Endodermal cell (in vitro differentiated cells): ENCODE data around the gene ITGA5. TPM values are rescaled to one million over a fixed set of nuclear protein-coding genes. Genes with fewer than 3 reads are reported as not detected.

Experiments used
- DNase-seq: peaks from one replicate; pipeline ENCODE4 v3.0.0-alpha.2; 2017
- H3K27ac ChIP-seq: 2 replicates; pipeline ENCODE4 v1.5.1; 2013; ENCODE audit warnings: mild to moderate bottlenecking, low read depth, low read length, moderate library complexity
- H3K27me3 ChIP-seq: 2 replicates; pipeline ENCODE4 v1.6.1; 2013; ENCODE audit warnings: mild to moderate bottlenecking, low read length, moderate library complexity; ENCODE audit not compliant: insufficient read depth, control insufficient read depth, poor library complexity, severe bottlenecking
- H3K36me3 ChIP-seq: 2 replicates; pipeline ENCODE4 v1.7.0; 2013; ENCODE audit warnings: mild to moderate bottlenecking, low read length, moderate library complexity; ENCODE audit not compliant: control insufficient read depth, insufficient read depth
- H3K4me1 ChIP-seq: one replicate; pipeline ENCODE4 v1.7.0; 2013; ENCODE audit warnings: low read length; ENCODE audit not compliant: control insufficient read depth, insufficient read depth
- H3K4me3 ChIP-seq: 2 replicates; pipeline ENCODE4 v1.5.1; 2013; ENCODE audit warnings: mild to moderate bottlenecking, low read length, moderate library complexity
- H3K9ac ChIP-seq: 2 replicates; pipeline ENCODE4 v1.6.1; 2013; ENCODE audit warnings: mild to moderate bottlenecking, low read length, moderate library complexity; ENCODE audit not compliant: poor library complexity, severe bottlenecking; ENCODE audit errors: extremely low read depth
- H3K9me3 ChIP-seq: 2 replicates; pipeline ENCODE4 v1.6.1; 2013; ENCODE audit warnings: mild to moderate bottlenecking, low read length, moderate library complexity; ENCODE audit not compliant: control insufficient read depth
- H3K27ac Mint-ChIP-seq: 2 replicates; pipeline ENCODE4 v1.8.0; 2020; ENCODE audit warnings: mixed read lengths
- H3K27me3 Mint-ChIP-seq: 2 replicates; pipeline ENCODE4 v1.8.0; 2021; ENCODE audit warnings: mild to moderate bottlenecking, mixed read lengths; ENCODE audit not compliant: insufficient read depth
- H3K36me3 Mint-ChIP-seq: 2 replicates; pipeline ENCODE4 v1.8.0; 2020; ENCODE audit warnings: low read depth, mixed read lengths
- H3K4me1 Mint-ChIP-seq: 2 replicates; pipeline ENCODE4 v1.8.0; 2020; ENCODE audit warnings: mixed read lengths
- H3K4me3 Mint-ChIP-seq: 2 replicates; pipeline ENCODE4 v1.8.0; 2020; ENCODE audit warnings: mild to moderate bottlenecking, moderate library complexity, mixed read lengths
- H3K9me3 Mint-ChIP-seq: 2 replicates; pipeline ENCODE4 v1.8.0; 2020; ENCODE audit warnings: mild to moderate bottlenecking, mixed read lengths
- WGBS, 2 experiments: methylation state at CpG; one replicate each; pipeline versions ENCODE4 v1.1.5 to v1.1.7; 2013; ENCODE audit warnings: missing lambda C conversion rate in 2 of 2, mixed read lengths in 1 of 2; ENCODE audit not compliant: insufficient coverage in 1 of 2, insufficient read length in 1 of 2; 5-methylcytosine and 5-hydroxymethylcytosine counted together
- total RNA-seq, 2 donors: library from RNA; stranded (reverse); fragmentation: NEBNext Ultra II Directional in 1 of 2; extraction: Animal tissue kit (Norgen Biotek cat#: 25700) in 1 of 2; gene quantifications; 2 replicates in 1 of 2; 3 replicates in 1 of 2; pipeline ENCODE4 v1.2.1, GENCODE V29; 2021
- TF ChIP-seq, protein P1 (sequence below): fragments of 200-600 bp; sonication (generic); conservative IDR thresholded peaks from 2 replicates; pipeline ENCODE4 v1.5.0; 2021; ENCODE audit warnings: antibody characterized with exemption, mild to moderate bottlenecking

Gene ITGA5
- total RNA-seq, 2 donors from 2014 or later, result 189 to 243 TPM

DNA sequence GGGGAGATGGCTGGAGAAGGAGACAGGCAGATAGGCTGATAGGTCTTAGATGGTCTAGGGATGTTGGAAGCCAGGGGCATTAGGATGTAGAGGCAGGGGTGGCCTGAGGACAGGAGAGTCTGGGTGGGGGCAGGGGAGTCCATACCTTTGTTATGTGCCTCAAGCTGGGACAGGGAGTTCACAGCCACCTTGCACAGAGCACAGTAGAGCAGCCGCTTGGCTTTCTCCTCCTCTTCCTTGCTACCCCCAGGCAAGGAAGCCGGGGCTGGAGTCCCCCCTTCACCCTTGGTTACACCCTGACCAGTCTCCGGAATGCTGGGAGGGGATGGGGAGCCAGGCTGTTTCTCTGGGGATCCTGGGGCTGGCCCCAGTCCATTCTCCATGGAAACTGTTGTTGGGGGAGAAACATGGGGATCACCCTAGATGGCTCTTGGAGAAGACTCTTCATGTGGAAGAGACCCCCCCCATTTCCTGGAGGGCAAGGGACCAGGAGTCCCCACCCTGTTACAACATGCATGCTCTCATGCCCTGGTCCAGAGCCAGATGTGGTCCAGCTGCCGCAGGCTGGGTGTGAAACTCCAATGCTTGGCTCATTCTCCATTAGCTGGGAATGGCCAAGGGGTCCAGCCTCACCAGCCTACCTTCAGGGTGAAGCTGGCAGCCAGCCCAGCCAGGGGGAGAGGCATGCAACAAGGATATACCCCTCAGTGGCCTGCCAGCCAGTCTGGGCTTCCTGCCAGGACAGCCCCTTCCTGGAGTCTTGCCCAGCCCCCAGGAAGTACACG, 47.5 kb downstream of the ITGA5 start:
- peaks cover 16% of the 10 kb centered on the region for H3K36me3 Mint-ChIP-seq
- H3K9me3 Mint-ChIP-seq, result no peaks in the 10 kb centered on the region
- Histone ChIP-seq H3K27ac (no peak overlapping the region), H3K4me3 (no peak overlapping the region), H3K36me3 (no peaks in the 10 kb centered on the region), H3K4me1 (no peaks in the 10 kb centered on the region), H3K9ac (no peak overlapping the region), H3K9me3 (no peaks in the 10 kb centered on the region), H3K27me3 (peaks cover 17% of the 10 kb centered on the region)
- WGBS, 2 experiments, result 82 to 95% methylated on average over 2 to 5 of the region's 5 CpGs
- peak; percentile 48 for DNase-seq
- H3K4me3 Mint-ChIP-seq, result no peak overlapping the region
- H3K27ac Mint-ChIP-seq, result no peak overlapping the region
- peaks cover 63% of the 10 kb centered on the region for H3K27me3 Mint-ChIP-seq
- H3K4me1 Mint-ChIP-seq, result peaks cover 13% of the 10 kb centered on the region
- TF ChIP-seq, protein P1, sequence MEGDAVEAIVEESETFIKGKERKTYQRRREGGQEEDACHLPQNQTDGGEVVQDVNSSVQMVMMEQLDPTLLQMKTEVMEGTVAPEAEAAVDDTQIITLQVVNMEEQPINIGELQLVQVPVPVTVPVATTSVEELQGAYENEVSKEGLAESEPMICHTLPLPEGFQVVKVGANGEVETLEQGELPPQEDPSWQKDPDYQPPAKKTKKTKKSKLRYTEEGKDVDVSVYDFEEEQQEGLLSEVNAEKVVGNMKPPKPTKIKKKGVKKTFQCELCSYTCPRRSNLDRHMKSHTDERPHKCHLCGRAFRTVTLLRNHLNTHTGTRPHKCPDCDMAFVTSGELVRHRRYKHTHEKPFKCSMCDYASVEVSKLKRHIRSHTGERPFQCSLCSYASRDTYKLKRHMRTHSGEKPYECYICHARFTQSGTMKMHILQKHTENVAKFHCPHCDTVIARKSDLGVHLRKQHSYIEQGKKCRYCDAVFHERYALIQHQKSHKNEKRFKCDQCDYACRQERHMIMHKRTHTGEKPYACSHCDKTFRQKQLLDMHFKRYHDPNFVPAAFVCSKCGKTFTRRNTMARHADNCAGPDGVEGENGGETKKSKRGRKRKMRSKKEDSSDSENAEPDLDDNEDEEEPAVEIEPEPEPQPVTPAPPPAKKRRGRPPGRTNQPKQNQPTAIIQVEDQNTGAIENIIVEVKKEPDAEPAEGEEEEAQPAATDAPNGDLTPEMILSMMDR, result no peak

DNA sequence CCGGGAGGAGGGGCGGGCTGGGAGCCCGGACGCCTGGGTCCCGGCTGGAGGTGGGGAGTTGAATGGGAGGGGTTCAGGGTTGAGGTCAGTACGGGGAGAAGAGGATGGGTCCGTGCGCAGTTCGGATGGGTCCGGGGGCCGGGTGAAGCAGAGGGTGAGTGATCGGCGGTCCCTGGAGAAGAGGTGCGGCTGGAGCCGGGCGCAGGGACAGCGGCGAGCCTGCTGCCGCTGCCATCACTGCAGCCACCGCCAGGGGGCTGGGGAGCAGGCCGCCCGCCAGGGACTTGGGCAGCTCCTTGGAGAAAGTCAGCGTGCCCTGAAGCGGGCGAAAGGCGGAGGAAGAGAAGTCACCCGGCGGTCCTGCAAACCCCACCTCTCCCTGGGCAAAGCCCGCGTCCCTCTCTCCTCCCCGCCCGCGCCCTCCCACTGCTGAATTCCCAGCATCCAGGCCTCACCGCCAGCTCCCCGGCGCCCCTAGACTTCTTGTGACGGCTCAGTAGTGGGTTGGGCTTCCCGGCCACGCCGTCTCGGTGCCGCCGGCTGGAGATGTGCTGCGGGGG, 48.8 kb downstream of the ITGA5 start:
- Histone ChIP-seq H3K36me3 (no peaks in the 10 kb centered on the region), H3K27ac (no peak overlapping the region), H3K9ac (no peak overlapping the region), H3K4me1 (no peaks in the 10 kb centered on the region), H3K27me3 (peaks cover 17% of the 10 kb centered on the region), H3K9me3 (no peaks in the 10 kb centered on the region), H3K4me3 (no peak overlapping the region)
- WGBS, 2 experiments, result 3 to 15% methylated on average over 6 to 44 of the region's 44 CpGs
- no peak overlapping the region for H3K27ac Mint-ChIP-seq
- H3K4me3 Mint-ChIP-seq, result peak overlapping the region; percentile 42
- H3K36me3 Mint-ChIP-seq, result peaks cover 16% of the 10 kb centered on the region
- H3K27me3 Mint-ChIP-seq, result peaks cover 57% of the 10 kb centered on the region
- TF ChIP-seq, protein P1, result peak; percentile 96
- H3K4me1 Mint-ChIP-seq, result peaks cover 10% of the 10 kb centered on the region
- H3K9me3 Mint-ChIP-seq, result no peaks in the 10 kb centered on the region
- DNase-seq, result peak; percentile 98

DNA sequence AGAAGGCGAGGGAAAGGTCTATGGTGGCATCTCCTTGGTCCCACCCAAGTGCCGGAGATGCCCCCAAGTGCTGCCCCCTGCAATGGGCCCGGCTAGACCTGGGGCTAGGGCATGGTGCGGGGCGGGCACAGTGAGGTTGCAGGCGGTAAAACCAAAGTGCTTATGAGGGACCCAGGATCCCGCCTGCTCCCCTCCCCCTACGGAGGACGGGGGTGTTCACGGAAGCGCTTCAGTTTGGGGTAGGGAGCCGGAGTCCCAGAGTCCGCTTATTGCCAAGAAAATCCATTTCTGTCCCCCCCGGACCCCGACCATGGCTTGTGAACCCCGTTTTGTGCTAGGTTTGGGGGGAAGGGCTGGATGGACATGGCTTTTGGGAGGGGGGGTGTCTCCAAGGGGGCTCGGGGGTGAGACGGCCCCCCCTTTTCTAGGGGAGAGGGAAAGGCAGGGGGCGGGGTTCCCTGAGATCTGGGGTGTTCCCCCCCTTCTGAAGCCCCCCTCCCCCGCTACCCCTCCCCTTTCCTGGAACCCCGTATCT, 49.4 kb downstream of the ITGA5 start:
- Histone ChIP-seq H3K4me1 (no peaks in the 10 kb centered on the region), H3K9me3 (no peaks in the 10 kb centered on the region), H3K36me3 (no peaks in the 10 kb centered on the region), H3K4me3 (no peak overlapping the region), H3K27me3 (peaks cover 17% of the 10 kb centered on the region), H3K9ac (no peak overlapping the region), H3K27ac (no peak overlapping the region)
- peak; percentile 70 for DNase-seq
- Mint-ChIP-seq H3K4me1 (peaks cover 10% of the 10 kb centered on the region), H3K27ac (no peak overlapping the region), H3K4me3 (peak overlapping the region; percentile 45), H3K27me3 (peaks cover 55% of the 10 kb centered on the region), H3K36me3 (peaks cover 16% of the 10 kb centered on the region), H3K9me3 (no peaks in the 10 kb centered on the region)
- WGBS, 2 experiments, result 48 to 74% methylated on average over 4 to 16 of the region's 21 CpGs
- TF ChIP-seq, protein P1, result no peak
